ENCODE measurements around the gene GRIP2. TPM values are rescaled to one million over a fixed set of nuclear protein-coding genes. Genes with fewer than 3 reads are reported as not detected.

Gene GRIP2
- total RNA-seq, 1 experiment from 2014 or later = 0.43 TPM

GRCh38 chr3:14489641-14490040 is 50.5 kb downstream of the GRIP2 start:
- H3K9me3 ChIP-seq (ENCODE audit: low read depth, low read length, poor library complexity, severe bottlenecking) = no peaks in the 10 kb centered on the region
- H3K27me3 ChIP-seq (replicated peaks; ENCODE audit: insufficient read depth, low read depth, low read length, poor library complexity) = no peaks in the 10 kb centered on the region
- CTCF ChIA-PET = no interaction called here
- H3K27ac ChIP-seq (ENCODE audit: low read depth, low read length, poor library complexity, severe bottlenecking) = no peak overlapping the region
- H3K4me3 ChIP-seq (ENCODE audit: low read depth, low read length, poor library complexity, severe bottlenecking) = no peak overlapping the region
- intact Hi-C loops (cut with micrococcal nuclease; ENCODE audit: unreplicated experiment) = no loop called here
- TF ChIP-seq CTCF (conservative IDR thresholded peaks at IDR 0.05; ENCODE audit: low read depth, low read length) (no peak), EZH2 (IDR thresholded peaks at IDR 0.05; ENCODE audit: borderline replicate concordance, low read depth, low read length, poor library complexity, severe bottlenecking) (no peak)
- DNase-seq (ENCODE audit: low spot score) = no peak
- H3K4me1 ChIP-seq (ENCODE audit: insufficient read depth, low read length, poor library complexity, severe bottlenecking) = no peaks in the 10 kb centered on the region
- POLR2A ChIA-PET (ENCODE audit: low non-redundant PET) = no interaction called here
- no TSS peak for BruUV-seq (replicated peaks)
- peaks cover 9% of the 10 kb centered on the region for H3K36me3 ChIP-seq (ENCODE audit: insufficient read depth, low read length, poor library complexity, severe bottlenecking)

- Histone ChIP-seq H3K36me3 (ENCODE audit: insufficient read depth, low read length, poor library complexity, severe bottlenecking) (peaks cover 9% of the 10 kb centered on the region), H3K4me3 (ENCODE audit: low read depth, low read length, poor library complexity, severe bottlenecking) (no peak overlapping the region), H3K4me1 (ENCODE audit: insufficient read depth, low read length, poor library complexity, severe bottlenecking) (no peaks in the 10 kb centered on the region), H3K9me3 (ENCODE audit: low read depth, low read length, poor library complexity, severe bottlenecking) (no peaks in the 10 kb centered on the region), H3K27me3 (replicated peaks; ENCODE audit: insufficient read depth, low read depth, low read length, poor library complexity) (no peaks in the 10 kb centered on the region), H3K27ac (ENCODE audit: low read depth, low read length, poor library complexity, severe bottlenecking) (no peak overlapping the region)
- intact Hi-C loops (cut with micrococcal nuclease; ENCODE audit: unreplicated experiment) = no loop called here
- ChIA-PET POLR2A (ENCODE audit: low non-redundant PET) (no interaction called here), CTCF (no interaction called here)
- TF ChIP-seq EZH2 (IDR thresholded peaks at IDR 0.05; ENCODE audit: borderline replicate concordance, low read depth, low read length, poor library complexity, severe bottlenecking) (no peak), CTCF (conservative IDR thresholded peaks at IDR 0.05; ENCODE audit: low read depth, low read length) (no peak)
- no TSS peak for BruUV-seq (replicated peaks)
- DNase-seq (ENCODE audit: low spot score) = no peak
These were observed 51.7 kb downstream of the GRIP2 start for GRCh38 chr3:14488286-14489041.

GRCh38 chr3:14487821-14488220 is 52.3 kb downstream of the GRIP2 start:
- CTCF ChIA-PET = no interaction called here
- intact Hi-C loops (cut with micrococcal nuclease; ENCODE audit: unreplicated experiment) = no loop called here
- Histone ChIP-seq H3K9me3 (ENCODE audit: low read depth, low read length, poor library complexity, severe bottlenecking) (no peaks in the 10 kb centered on the region), H3K4me1 (ENCODE audit: insufficient read depth, low read length, poor library complexity, severe bottlenecking) (no peaks in the 10 kb centered on the region), H3K27ac (ENCODE audit: low read depth, low read length, poor library complexity, severe bottlenecking) (no peak overlapping the region), H3K4me3 (ENCODE audit: low read depth, low read length, poor library complexity, severe bottlenecking) (no peak overlapping the region), H3K27me3 (replicated peaks; ENCODE audit: insufficient read depth, low read depth, low read length, poor library complexity) (no peaks in the 10 kb centered on the region), H3K36me3 (ENCODE audit: insufficient read depth, low read length, poor library complexity, severe bottlenecking) (peaks cover 10% of the 10 kb centered on the region)
- TF ChIP-seq CTCF (conservative IDR thresholded peaks at IDR 0.05; ENCODE audit: low read depth, low read length) = no peak
- no peak for TF ChIP-seq EZH2 (IDR thresholded peaks at IDR 0.05; ENCODE audit: borderline replicate concordance, low read depth, low read length, poor library complexity, severe bottlenecking)
- BruUV-seq (replicated peaks) = no TSS peak
- POLR2A ChIA-PET (ENCODE audit: low non-redundant PET) = no interaction called here
- DNase-seq (ENCODE audit: low spot score) = no peak
